NCI-H2196 treated with DMSO at 0.1 percent for 48 hours (cell line): ENCODE data around the gene CWC22.
"Not testable (repeated sequence)": the region's sequence is repeated elsewhere in the genome, so short reads cannot be mapped to it uniquely, and the experiment has no call there.

ENCODE experiments used
- DNase-seq: peaks from one replicate; lab custom pipeline; 2025; ENCODE audit not compliant: unreplicated experiment; lab: John Stamatoyannopoulos, UW

CWC22 gene

GRCh38 chr2:180006781-180007579 is at the start of gene CWC22:
Gene CWC22, minus strand, starts transcription at chr2:180007297. Its CDS starts 13,956 bp downstream, at chr2:179993341.
- DNase-seq: peak; percentile 80

DNA sequence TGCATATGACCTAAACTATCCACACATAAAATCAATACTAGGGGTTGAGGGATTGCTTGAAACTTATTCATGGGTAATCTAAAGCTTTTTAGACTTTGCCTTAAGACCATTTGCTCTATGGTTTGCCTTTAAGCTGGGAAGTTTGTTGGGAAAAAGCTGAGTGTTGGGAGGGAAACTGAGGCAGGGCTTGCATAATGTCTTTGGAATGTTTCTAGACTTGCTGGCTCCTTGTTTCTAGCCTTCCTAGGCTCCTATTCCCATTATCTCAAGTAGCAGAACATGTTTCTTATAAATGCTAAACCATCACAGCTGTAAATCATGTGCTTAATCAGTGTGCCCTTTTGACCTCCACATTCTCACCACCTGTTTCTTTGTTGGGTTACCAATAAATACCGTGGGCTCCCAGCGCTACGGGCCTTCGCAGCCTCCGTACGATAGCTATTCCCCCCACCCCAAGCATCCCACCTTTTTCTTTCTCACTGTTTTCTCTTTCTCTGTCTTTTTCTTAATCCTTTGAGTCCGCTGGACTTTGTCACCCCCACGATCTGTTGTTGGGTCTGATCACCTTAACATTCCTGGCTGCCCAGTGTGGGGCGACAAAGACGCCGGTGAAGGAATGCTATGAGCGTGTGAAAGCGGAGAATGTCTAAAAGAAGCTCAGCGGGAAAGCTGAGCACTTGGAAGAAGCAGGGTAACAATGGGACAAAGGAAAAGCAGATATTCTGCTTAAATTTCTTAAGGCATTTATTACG is 49.4 kb upstream of the CWC22 start:
- no peak for DNase-seq

DNA sequence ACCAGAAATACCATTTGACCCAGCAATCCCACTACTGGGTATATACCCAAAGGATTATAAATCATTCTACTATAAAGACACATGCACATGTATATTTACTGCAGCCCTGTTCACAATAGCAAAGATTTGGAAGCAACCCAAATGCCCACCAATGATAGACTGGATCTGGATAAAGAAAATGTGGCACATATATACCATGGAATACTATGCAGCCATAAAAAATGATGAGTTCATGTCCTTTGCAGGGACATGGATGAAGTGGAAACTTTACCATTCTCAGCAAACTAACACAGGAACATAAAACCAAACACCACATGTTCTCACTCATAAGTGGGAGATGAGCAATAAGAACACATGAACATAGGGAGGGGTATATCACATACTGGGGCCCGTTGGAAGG is 47.5 kb upstream of the CWC22 start:
- DNase-seq: not testable (repeated sequence)

DNA sequence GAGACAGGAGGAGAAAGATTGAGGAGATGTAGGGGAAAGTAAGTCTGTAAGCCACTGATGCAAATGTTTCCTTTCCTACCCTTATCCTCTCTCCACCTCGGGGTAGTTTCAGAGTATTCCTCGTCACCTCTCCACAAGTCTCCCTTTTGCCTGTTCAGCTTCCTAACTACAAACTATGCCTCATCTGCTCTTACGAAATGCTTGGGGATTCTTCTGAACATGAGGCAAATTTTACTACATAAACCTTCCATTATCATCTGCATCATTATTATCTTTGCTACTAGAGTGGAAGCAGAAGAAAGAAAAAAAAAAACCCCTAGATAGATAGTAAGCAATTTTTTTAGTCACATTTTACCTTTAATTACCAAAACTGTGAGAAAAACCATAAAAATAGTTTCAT is 43.1 kb upstream of the CWC22 start:
- no peak for DNase-seq

DNA sequence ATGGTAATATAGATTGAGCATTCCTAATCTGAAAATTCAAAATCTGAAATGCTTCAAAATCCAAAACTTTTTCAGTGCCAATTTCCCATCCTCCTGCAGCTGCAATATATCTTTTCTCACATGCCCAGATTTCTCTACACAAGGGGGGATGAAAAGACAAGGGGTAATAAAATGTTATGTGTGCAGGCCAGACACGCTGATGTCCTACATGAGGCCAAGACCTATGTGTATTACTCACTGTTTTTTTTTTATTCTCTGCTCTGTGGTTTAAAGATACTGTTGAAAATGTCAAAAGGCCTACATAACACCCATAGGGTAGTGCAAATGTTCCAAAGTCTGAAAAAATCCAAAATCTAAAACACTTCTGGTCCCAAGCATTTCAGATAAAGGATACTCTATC is 41.2 kb upstream of the CWC22 start:
- DNase-seq: no peak

GRCh38 chr2:180046776-180047175 is 39.7 kb upstream of the CWC22 start:
- DNase-seq: no peak

GRCh38 chr2:180046202-180046601 is 39.1 kb upstream of the CWC22 start:
- no peak for DNase-seq

DNA sequence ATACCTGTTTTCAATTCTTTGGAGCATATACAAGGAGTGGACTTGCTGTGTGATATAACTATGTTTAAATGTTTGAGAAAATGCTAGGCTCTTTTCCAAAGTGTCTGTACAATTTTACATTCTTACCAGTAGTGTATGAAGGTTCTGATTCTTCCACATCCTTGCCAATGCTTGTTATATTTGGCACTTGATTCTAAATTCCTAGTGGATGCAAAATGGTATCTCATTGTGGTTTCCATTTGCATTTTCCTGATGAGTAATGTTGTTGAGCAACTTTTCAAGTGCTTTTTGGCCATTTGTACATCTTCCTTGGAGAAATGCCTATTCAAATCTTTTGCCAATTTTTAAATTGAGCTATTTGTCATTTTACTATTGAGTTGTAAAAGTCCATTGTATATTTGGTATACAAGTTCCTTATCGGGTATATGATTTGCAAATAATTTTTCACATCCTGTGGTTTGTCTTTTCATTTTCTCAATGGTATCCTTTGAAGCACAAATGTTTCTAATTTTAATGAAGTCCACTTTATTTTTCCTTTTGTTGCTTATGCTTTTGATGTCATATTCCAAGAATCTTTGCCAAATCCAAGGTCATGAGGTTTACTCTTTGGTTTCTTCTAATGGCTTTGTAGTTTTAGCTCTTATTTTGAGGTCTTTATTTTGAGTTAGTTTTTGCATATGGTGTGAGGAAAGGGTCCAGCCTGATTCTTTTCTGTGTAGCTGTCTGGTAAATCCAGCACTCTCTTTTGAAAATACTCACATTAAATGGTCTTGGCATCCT is 33.2 kb upstream of the CWC22 start:
- DNase-seq: no peak

- no peak for DNase-seq
These were observed 31.9 kb upstream of the CWC22 start for GRCh38 chr2:180038997-180039396.

DNA sequence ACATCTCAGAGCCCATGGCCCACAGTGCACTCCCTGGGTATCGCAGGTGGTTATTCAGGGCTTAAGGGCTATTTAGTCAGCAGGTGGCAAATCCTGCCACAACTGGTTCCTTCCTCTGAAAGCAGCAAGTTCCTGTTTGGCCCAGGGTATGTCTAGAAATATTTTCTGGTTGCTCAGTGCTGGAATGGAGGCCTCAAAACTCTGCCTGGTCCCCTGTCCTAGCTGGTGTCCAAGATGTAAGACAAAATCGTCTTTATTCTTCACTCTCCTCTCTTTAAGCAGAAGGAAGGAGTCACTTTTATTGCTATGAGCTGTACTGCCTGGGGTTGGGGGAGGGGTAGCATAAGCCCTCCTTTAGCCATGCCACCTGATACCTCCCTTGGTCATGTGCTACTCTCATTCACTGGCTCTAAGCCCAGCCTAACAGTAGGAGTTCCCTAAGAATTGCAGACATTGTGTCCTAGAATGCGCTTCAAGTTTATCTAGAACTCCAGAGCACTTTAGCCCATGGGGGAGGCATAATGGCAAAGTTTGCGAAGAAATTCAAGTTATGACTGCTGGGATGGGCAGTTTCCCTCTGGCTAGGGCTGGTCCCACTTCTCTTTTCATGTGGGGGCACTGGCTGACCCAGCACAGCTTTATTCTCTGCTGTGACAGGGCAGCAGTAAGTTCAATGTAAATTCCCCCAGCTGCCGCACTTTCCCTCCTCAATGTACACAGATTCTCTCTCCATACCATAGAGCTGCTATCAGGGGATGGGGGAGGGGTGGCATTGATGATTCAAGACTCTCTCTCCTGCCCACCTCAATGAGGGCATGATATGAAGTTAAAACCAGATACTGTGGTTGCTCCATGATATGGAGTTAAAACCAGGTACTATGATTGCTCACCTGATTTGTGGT is 27.1 kb upstream of the CWC22 start:
- peak; percentile 74 for DNase-seq

DNA sequence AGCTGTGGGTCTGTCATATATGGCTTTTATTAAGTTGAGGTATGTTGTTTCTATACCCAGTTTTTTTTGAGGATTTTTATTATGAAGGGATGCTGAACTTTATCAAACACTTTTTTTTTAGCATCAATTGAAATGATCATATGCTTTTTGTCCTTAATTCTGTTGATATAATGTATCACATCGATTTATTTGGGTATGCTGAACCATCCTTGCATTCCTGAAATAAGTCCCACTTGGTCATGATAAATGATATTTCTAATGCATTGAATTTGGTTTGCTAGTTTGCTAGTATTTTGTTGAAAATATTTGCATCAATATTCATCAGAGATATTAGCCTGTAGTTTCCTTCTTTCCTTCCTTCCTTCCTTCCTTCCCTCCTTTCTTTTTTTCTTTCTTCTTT is 22.5 kb upstream of the CWC22 start:
- no peak for DNase-seq

- no peak for DNase-seq
These were observed 14.8 kb upstream of the CWC22 start for GRCh38 chr2:180021850-180022249.

DNA sequence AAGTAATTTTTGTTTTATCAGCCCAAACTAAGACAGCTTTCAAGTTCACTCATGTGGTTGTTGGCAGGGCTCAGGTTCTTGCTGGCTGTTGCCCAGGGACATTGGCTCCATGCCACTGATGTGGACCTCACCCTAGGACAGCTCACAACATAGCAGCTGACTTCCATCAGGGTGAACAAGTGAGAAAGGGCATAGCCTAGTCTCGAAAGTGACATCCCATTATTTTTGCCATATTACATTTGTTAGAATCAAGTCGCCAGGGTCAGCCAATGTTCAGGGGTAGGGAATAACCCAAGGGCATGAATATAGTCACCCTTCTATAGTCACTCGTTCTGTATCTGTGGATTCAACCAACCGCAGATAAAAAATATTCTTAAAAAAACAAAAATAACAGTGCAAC is 10.7 kb upstream of the CWC22 start:
- no peak for DNase-seq

DNA sequence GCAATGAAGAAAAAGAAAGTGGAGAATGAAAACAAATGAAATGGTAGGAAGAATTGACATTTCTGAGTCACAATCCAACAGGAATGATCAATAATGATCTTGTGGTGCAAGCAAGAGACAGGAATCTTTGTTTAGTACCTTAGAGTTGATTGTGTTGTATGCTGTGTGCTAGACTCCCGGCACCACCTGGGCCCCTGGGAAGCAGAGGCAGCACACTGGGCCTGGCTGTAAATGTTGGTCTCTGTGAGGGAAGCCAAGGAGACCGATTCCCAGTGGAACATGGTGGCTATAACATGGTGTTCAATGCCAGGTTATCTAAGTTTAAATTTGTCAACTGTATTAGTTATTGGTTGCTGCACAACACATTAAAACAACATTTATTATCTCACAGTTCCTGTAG is 9.8 kb upstream of the CWC22 start:
- no peak for DNase-seq

GRCh38 chr2:180015951-180016709 is 9.0 kb upstream of the CWC22 start:
- DNase-seq: no peak

DNA sequence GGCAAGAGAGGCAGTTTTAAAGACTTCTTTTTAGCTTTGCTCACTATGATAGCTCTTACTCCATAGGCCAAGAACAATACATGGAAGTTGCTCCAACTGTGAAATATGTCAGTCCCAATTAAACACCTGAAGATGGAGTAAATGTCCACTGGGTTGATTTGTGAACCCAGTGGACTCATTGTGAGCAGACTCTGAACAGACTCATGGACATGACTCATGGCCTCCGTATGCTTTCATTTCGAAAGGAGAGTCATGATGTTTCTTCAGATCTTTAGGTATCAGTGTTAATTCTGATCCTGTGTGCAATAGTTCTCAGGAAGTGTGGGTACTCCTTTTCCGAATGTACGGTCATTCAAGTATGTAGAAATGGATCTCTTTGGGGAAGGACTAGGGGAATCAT is 5.4 kb upstream of the CWC22 start:
- DNase-seq: no peak

GRCh38 chr2:180010701-180011100 is 3.6 kb upstream of the CWC22 start:
- DNase-seq: no peak

- no peak for DNase-seq
These were observed 866 bp downstream of the CWC22 start for GRCh38 chr2:180006231-180006630.

GRCh38 chr2:180005465-180005864 is 1.6 kb downstream of the CWC22 start:
- DNase-seq: not testable (repeated sequence)

DNA sequence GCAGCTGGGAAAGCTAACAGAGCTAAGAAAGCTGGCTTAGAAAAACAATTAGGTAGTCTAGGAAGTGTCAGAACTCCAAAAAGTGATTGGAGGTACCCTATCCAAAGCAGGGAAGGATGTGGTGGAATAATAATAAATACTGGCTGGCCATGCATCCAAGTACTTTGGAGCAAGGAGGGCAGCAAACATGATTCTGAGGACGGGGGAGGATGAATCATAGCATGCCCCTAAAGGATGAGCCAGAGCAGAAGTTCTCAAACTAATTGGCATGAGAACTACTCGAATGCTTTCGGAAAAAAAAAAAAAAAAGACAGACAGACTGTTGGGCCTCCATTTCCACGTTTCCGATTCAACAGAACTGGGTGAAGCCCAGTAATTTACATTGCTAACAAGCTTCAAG is 2.4 kb downstream of the CWC22 start:
- DNase-seq: no peak
